Ascending aorta (tissue), 2 donors: Measurements from ENCODE around the gene CMTM6. TPM values are rescaled to one million over a fixed set of nuclear protein-coding genes. Genes with fewer than 3 reads are reported as not detected.

Source experiments
- DNase-seq, 2 donors: peaks; one replicate each; pipeline ENCODE4 v3.0.0-alpha.2; 2019; ENCODE audit warnings: low spot score in 2 of 2
- H3K27ac ChIP-seq, 2 donors: fragments of 200-600 bp; sonication (generic); one replicate each; pipeline ENCODE4 v1.5.1; 2016 to 2017; ENCODE audit warnings: mild to moderate bottlenecking in 1 of 2
- H3K27me3 ChIP-seq: fragments of 200-600 bp; sonication (generic); one replicate; pipeline ENCODE4 v1.5.1; 2017
- H3K36me3 ChIP-seq, 2 donors: fragments of 200-600 bp; sonication (generic); one replicate each; pipeline ENCODE4 v1.5.1; 2016
- H3K4me1 ChIP-seq, 2 donors: fragments of 200-600 bp; sonication (generic); one replicate each; pipeline ENCODE4 v1.5.1; 2016 to 2017; ENCODE audit warnings: mild to moderate bottlenecking in 1 of 2
- H3K4me3 ChIP-seq, 2 donors: fragments of 200-600 bp; sonication (generic); one replicate each; pipeline ENCODE4 v1.5.1; 2016 to 2017; ENCODE audit warnings: mild to moderate bottlenecking in 1 of 2
- H3K9me3 ChIP-seq, 2 donors: fragments of 200-600 bp; sonication (generic); one replicate each; pipeline ENCODE4 v1.5.1; 2016
- intact Hi-C: fragments of 100-400 bp; cut with DNase I; formaldehyde crosslinking; loops from one replicate; pipeline ENCODE4 v1.15.1; 2023
- total RNA-seq: library from RNA; depleted of rRNA; stranded (reverse); fragments of >200 nt; gene quantifications from one replicate; pipeline ENCODE4 v1.1.0, GENCODE V29; 2016
- TF ChIP-seq, protein P1 (sequence below), 3 experiments: fragments of 200-600 bp in 2 of 3; fragments of 450-650 bp in 1 of 3; sonication (generic) in 2 of 3; IDR thresholded peaks; one replicate each; pipeline ENCODE4 v1.5.1; 2016 to 2019; ENCODE audit warnings: antibody characterized with exemption in 3 of 3, mild to moderate bottlenecking in 1 of 3, moderate library complexity in 1 of 3

CMTM6 gene
- total RNA-seq, 1 donor from 2014 or later = 12.7 TPM

DNA sequence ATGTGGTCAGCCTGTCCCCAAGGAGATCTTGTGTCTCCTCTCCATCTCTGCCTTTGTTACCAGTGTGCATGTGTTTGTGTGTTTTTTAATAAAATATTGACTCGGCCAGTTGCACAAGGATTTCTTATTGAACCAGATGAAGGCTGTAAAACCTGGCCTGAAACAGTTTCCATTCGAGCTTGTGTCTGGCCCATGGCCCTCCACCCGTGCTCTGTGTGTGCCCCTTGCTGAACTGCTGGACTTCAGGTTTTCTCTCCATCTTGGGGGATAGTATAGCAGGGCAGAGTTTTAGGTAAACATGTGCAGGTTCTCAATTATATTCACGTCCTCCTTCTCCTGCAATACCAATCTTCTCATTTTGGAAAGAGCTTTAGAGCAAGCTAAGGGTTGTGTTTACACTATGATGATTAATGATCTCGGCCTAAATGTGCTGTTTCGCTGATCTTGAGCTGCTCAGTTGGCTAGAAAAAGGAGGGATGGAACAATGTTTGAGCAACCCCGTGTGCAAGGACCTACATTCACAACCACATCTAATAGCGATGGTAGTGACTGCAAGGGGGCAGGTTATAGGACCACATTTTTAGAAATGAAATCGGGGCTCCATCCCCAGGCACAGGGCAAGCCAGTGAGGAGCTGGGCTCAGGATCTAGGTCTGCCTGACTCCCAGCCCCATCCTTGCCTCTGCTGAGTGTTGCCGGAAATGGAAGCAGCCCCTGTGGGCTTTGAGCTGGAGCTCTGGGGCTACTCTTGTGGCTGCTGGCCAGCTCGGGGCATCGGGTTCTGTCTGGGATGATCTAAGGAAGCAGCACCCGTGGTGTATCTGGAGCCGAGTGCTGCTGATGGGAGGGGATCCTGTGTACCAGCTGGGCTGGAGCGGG, 47.7 kb downstream of the CMTM6 start:
- no peaks in the 10 kb centered on the region for H3K36me3 ChIP-seq
- intact Hi-C loops = no loop called here
- no peaks in the 10 kb centered on the region for H3K4me1 ChIP-seq
- TF ChIP-seq, protein P1, sequence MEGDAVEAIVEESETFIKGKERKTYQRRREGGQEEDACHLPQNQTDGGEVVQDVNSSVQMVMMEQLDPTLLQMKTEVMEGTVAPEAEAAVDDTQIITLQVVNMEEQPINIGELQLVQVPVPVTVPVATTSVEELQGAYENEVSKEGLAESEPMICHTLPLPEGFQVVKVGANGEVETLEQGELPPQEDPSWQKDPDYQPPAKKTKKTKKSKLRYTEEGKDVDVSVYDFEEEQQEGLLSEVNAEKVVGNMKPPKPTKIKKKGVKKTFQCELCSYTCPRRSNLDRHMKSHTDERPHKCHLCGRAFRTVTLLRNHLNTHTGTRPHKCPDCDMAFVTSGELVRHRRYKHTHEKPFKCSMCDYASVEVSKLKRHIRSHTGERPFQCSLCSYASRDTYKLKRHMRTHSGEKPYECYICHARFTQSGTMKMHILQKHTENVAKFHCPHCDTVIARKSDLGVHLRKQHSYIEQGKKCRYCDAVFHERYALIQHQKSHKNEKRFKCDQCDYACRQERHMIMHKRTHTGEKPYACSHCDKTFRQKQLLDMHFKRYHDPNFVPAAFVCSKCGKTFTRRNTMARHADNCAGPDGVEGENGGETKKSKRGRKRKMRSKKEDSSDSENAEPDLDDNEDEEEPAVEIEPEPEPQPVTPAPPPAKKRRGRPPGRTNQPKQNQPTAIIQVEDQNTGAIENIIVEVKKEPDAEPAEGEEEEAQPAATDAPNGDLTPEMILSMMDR (IDR thresholded peaks at IDR 0.05) = no peak
- no peak overlapping the region for H3K4me3 ChIP-seq
- peak in 1 of 2 donors; percentile 19 for DNase-seq
- H3K27ac ChIP-seq = no peak overlapping the region
- no peaks in the 10 kb centered on the region for H3K27me3 ChIP-seq
- H3K9me3 ChIP-seq = no peaks in the 10 kb centered on the region

- Histone ChIP-seq H3K36me3 (no peaks in the 10 kb centered on the region), H3K4me1 (no peaks in the 10 kb centered on the region), H3K27ac (no peak overlapping the region), H3K9me3 (no peaks in the 10 kb centered on the region), H3K27me3 (no peaks in the 10 kb centered on the region), H3K4me3 (no peak overlapping the region)
- TF ChIP-seq, protein P1 (IDR thresholded peaks at IDR 0.05) = no peak
- peak in 1 of 2 donors; percentile 49 for DNase-seq
- intact Hi-C loops = no loop called here
Observed at GRCh38 chr3:32454111-32454510, 48.5 kb downstream of the CMTM6 start.

GRCh38 chr3:32453346-32453745, 49.3 kb downstream of the CMTM6 start:
- Histone ChIP-seq H3K4me3 (no peak overlapping the region), H3K4me1 (no peaks in the 10 kb centered on the region), H3K27me3 (no peaks in the 10 kb centered on the region), H3K27ac (no peak overlapping the region), H3K36me3 (no peaks in the 10 kb centered on the region), H3K9me3 (no peaks in the 10 kb centered on the region)
- TF ChIP-seq, protein P1 (IDR thresholded peaks at IDR 0.05) = no peak
- intact Hi-C loops = no loop called here
- DNase-seq = peak in 1 of 2 donors; percentile 22

GRCh38 chr3:32452009-32452408, 50.6 kb downstream of the CMTM6 start:
- Histone ChIP-seq H3K9me3 (no peaks in the 10 kb centered on the region), H3K36me3 (no peaks in the 10 kb centered on the region), H3K27ac (no peak overlapping the region), H3K27me3 (no peaks in the 10 kb centered on the region), H3K4me3 (no peak overlapping the region), H3K4me1 (no peaks in the 10 kb centered on the region)
- intact Hi-C loops = no loop called here
- TF ChIP-seq, protein P1 (IDR thresholded peaks at IDR 0.05) = no peak
- no peak for DNase-seq

DNA sequence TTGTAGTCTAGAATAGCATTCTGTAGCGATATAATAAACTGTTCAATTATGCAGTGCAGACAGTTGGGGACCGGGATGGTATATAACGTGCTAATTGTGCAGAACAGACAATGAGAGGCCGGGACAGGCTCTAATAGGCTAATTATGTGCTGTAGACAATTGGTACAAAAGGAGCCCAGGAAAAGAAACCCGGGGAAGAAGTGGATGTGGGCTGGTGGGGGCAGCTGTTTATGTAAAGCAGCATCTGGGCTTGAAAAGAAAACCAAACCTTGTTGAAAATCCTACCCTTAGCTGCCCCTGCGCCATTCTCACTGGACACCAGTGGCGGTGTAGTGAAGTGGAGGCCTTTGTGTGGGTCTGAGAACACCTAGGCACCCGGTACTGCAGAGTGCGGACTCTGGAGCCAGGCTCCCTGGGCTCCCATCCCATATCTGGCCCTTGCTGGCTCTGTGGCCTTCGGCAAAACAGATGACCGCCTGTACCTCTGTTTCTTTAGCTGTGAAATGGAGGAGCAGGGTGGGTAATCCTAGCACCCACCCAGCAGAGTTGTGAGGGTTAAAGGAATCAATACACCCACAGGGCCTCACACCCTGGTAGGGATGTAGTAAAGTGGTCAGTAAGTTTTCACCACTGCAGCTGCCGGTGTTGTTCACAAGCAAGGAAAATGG, 51.5 kb downstream of the CMTM6 start:
- DNase-seq = peak in 1 of 2 donors; percentile 41
- no peak overlapping the region for H3K27ac ChIP-seq

More for the DNA sequence above, 51.5 kb downstream of the CMTM6 start:
- TF ChIP-seq, protein P1 (IDR thresholded peaks at IDR 0.05) = no peak
- Histone ChIP-seq H3K36me3 (no peaks in the 10 kb centered on the region), H3K4me3 (no peak overlapping the region), H3K27me3 (no peaks in the 10 kb centered on the region), H3K9me3 (no peaks in the 10 kb centered on the region), H3K4me1 (no peaks in the 10 kb centered on the region)
- intact Hi-C loops = no loop called here
